Neutrophil (primary cell): ENCODE measurements around the gene CNTNAP2.
"Not testable (repeated sequence)": the region's sequence is repeated elsewhere in the genome, so short reads cannot be mapped to it uniquely, and the experiment has no call there.

Source experiments
- H3K27ac ChIP-seq: fragments of 200-600 bp; sonication (generic); 2 replicates; pipeline ENCODE4 v1.5.1; 2016; ENCODE audit warnings: mild to moderate bottlenecking, moderate library complexity
- H3K27me3 ChIP-seq: fragments of 200-600 bp; sonication (generic); 2 replicates; pipeline ENCODE4 v1.6.0; 2016; ENCODE audit warnings: mild to moderate bottlenecking
- H3K36me3 ChIP-seq: fragments of 200-600 bp; sonication (generic); 2 replicates; pipeline ENCODE4 v1.5.1; 2017
- H3K4me1 ChIP-seq, 2 experiments: fragments of 200-600 bp in 1 of 2; sonication (generic) in 1 of 2; 1 replicate in 1 of 2; 2 replicates in 1 of 2; pipeline versions ENCODE4 v1.5.1 to v1.6.1; 2013 to 2016; ENCODE audit warnings: low read depth in 1 of 2, low read length in 1 of 2, mild to moderate bottlenecking in 1 of 2, moderate library complexity in 1 of 2; ENCODE audit not compliant: control insufficient read depth in 1 of 2, insufficient read depth in 1 of 2
- H3K4me3 ChIP-seq, 2 experiments: fragments of 200-600 bp in 1 of 2; sonication (generic) in 1 of 2; 1 replicate in 1 of 2; 2 replicates in 1 of 2; pipeline ENCODE4 v1.5.1; 2013 to 2016; ENCODE audit warnings: low read depth in 1 of 2, low read length in 1 of 2, mild to moderate bottlenecking in 1 of 2, moderate library complexity in 1 of 2
- H3K9me3 ChIP-seq: fragments of 200-600 bp; sonication (generic); 2 replicates; pipeline ENCODE4 v1.5.1; 2016
- TF ChIP-seq, protein P1 (sequence below): fragments of 200-600 bp; sonication (generic); IDR thresholded peaks from 2 replicates; pipeline ENCODE4 v1.5.1; 2016; ENCODE audit warnings: antibody characterized with exemption

Gene CNTNAP2

DNA sequence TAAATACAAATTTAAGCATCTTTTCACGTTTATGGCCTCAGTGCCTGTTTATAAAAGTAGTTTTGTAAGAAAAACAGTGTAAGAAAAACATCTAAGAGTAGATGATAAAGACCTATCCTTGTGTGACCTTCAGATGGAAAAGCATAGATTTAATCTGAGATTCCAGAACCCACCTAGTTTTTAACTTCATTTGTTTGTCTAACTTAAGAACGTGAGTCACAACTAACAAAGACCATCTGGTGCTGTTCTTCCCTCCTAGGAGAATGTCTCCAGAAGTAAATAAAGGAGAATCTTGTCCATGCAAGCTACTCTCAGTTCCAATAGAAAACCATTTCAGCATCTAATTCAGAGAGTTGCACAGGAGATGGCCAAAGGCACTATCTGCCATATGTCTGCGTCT, 2208.6 kb downstream of the CNTNAP2 start:
- Histone ChIP-seq H3K9me3 (no peaks in the 10 kb centered on the region), H3K27ac (no peak overlapping the region), H3K4me3 (no peak overlapping the region), H3K4me1 (no peaks in the 10 kb centered on the region), H3K36me3 (no peaks in the 10 kb centered on the region), H3K27me3 (no peaks in the 10 kb centered on the region)
- TF ChIP-seq, protein P1, sequence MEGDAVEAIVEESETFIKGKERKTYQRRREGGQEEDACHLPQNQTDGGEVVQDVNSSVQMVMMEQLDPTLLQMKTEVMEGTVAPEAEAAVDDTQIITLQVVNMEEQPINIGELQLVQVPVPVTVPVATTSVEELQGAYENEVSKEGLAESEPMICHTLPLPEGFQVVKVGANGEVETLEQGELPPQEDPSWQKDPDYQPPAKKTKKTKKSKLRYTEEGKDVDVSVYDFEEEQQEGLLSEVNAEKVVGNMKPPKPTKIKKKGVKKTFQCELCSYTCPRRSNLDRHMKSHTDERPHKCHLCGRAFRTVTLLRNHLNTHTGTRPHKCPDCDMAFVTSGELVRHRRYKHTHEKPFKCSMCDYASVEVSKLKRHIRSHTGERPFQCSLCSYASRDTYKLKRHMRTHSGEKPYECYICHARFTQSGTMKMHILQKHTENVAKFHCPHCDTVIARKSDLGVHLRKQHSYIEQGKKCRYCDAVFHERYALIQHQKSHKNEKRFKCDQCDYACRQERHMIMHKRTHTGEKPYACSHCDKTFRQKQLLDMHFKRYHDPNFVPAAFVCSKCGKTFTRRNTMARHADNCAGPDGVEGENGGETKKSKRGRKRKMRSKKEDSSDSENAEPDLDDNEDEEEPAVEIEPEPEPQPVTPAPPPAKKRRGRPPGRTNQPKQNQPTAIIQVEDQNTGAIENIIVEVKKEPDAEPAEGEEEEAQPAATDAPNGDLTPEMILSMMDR = no peak

DNA sequence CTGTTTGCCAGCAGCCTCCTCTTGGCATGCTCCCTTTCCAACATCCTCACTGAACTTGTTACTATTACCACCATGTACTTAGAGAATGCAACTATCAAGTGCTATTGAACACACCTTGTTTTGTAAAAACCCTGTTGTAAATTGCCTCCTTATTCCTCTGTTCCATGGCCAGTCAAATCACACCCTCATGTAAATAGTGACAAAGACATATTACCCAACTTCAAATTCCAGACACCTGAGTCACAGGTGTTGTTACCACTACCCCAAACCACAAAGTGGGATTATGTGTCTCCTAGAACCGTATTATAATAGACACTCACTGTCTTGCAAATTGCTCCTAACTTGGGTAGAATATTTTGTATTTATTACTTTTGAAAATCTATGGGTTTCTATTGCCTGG, 2210.8 kb downstream of the CNTNAP2 start:
- no peak overlapping the region for H3K4me3 ChIP-seq
- no peaks in the 10 kb centered on the region for H3K36me3 ChIP-seq
- no peaks in the 10 kb centered on the region for H3K9me3 ChIP-seq
- TF ChIP-seq, protein P1 = no peak
- H3K27ac ChIP-seq = no peak overlapping the region
- H3K4me1 ChIP-seq = no peaks in the 10 kb centered on the region
- H3K27me3 ChIP-seq = no peaks in the 10 kb centered on the region

DNA sequence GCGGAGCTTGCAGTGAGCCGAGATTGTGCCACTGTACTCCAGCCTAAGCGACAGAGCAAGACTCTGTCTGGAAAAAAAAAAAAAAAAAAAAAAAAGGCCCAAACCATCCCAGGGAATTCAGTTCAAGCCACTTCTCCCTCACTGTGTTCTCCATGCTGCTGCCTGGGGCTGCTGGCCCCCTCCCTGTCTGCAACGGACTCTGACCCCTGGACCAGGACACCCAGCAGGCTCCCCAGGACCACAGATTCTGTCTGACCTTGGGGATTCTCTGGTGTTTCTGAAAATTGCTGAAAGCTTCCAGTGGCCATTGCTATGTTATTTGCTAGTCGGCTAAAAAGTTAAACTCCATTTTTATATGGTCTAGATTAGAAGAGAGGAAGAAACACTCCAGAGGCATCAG, 2212.3 kb downstream of the CNTNAP2 start:
- no peak overlapping the region for H3K4me3 ChIP-seq
- H3K9me3 ChIP-seq = no peaks in the 10 kb centered on the region
- H3K27me3 ChIP-seq = no peaks in the 10 kb centered on the region
- TF ChIP-seq, protein P1 = no peak
- H3K27ac ChIP-seq = no peak overlapping the region
- H3K4me1 ChIP-seq = no peaks in the 10 kb centered on the region
- no peaks in the 10 kb centered on the region for H3K36me3 ChIP-seq

DNA sequence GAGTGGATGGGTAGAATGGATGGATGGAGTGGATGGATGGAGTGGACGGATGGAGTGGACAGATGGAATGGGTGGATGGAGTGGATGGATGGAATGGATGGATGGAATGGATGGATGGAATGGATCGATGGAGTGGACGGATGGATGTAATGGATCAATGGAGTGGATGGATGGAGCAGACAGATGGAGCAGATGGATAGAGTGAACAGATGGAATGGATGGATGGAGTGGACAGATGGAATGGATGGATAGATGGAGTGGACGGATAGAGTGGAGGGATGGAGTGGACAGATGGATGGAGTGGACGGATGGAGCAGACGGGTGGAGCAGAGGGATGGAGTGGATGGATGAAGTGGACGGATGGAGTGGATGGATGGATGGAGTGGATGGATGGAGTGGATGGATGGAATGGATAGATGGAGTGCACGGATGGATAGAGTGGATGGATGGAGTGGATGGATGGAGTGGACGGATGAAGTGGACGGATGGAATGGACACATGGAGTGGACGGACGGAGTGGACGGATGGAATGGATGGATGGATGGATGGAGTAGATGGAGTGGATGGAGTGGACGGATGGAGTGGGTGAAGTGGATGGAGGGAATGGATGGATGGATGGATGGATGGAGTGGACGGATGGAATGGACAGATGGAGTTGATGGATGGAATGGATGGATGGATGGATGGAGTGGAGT, 2213.7 kb downstream of the CNTNAP2 start:
- no peaks in the 10 kb centered on the region for H3K4me1 ChIP-seq
- TF ChIP-seq, protein P1 = no peak
- no peak overlapping the region for H3K27ac ChIP-seq
- no peak overlapping the region for H3K4me3 ChIP-seq
- H3K36me3 ChIP-seq = no peaks in the 10 kb centered on the region
- no peaks in the 10 kb centered on the region for H3K9me3 ChIP-seq
- H3K27me3 ChIP-seq = no peaks in the 10 kb centered on the region

DNA sequence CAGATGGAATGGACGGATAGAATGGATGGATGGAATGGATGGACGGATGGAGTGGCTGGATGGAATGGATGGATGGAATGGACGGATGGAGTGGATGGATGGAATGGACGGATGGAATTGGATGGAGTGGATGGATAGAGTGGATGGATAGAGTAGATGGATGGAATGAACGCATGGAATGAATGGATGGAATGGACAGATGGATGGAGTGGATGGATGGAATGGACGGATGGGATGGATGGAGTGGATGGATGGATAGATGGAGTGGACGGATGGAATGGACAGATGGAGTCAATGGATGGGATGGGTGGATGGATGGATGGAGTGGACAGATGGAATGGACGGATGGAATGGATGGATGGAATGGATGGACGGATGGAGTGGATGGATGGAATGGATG, 2214.2 kb downstream of the CNTNAP2 start:
- Histone ChIP-seq H3K27ac (no peak overlapping the region), H3K36me3 (no peaks in the 10 kb centered on the region)
- TF ChIP-seq, protein P1 = no peak

DNA sequence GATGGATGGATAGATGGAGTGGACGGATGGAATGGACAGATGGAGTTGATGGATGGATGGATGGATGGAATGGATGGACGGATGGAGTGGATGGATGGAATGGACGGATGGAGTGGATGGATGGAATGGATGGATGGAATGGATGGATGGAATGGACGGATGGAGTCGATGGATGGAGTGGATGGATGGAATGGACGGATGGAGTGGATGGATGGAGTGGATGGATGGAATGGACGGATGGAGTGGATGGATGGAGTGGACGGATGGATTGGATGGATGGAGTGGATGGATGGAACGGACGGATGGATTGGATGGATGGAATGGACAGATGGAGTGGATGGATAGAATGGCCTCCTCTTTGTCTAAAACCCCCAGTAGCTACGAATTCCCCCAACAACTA, 2214.9 kb downstream of the CNTNAP2 start:
- not testable (repeated sequence) for H3K27me3 ChIP-seq, H3K9me3 ChIP-seq

More for the DNA sequence above, 2214.2 kb downstream of the CNTNAP2 start:
- Histone ChIP-seq H3K4me3 (no peak overlapping the region), H3K9me3 (no peaks in the 10 kb centered on the region), H3K27me3 (no peaks in the 10 kb centered on the region), H3K4me1 (no peaks in the 10 kb centered on the region)

More for the DNA sequence above, 2214.9 kb downstream of the CNTNAP2 start:
- not testable (repeated sequence) for H3K4me1 ChIP-seq, H3K36me3 ChIP-seq, H3K27ac ChIP-seq, H3K4me3 ChIP-seq
